ENCODE measurements around the gene PGPEP1.
"Not testable (repeated sequence)": the region's sequence is repeated elsewhere in the genome, so short reads cannot be mapped to it uniquely, and the experiment has no call there.

Gene PGPEP1

GRCh38 chr19:18336121-18336520 lies 4.3 kb upstream of the PGPEP1 start:
- ATAC-seq, result no peak

- no peak for ATAC-seq
Observed at GRCh38 chr19:18338541-18338940, 1.9 kb upstream of the PGPEP1 start.

- ATAC-seq, result no peak
Observed at GRCh38 chr19:18339723-18340122, 675 bp upstream of the PGPEP1 start.

- ATAC-seq, result peak; percentile 84
Observed at GRCh38 chr19:18340990-18341868, 831 bp downstream of the PGPEP1 start.

GRCh38 chr19:18342090-18342632 lies 1.8 kb downstream of the PGPEP1 start:
- ATAC-seq, result no peak

GRCh38 chr19:18344582-18344950 lies 4.2 kb downstream of the PGPEP1 start:
- ATAC-seq, result no peak

GRCh38 chr19:18345296-18345695 lies 4.9 kb downstream of the PGPEP1 start:
- no peak for ATAC-seq

GRCh38 chr19:18346091-18346490 lies 5.7 kb downstream of the PGPEP1 start:
- no peak for ATAC-seq

- no peak for ATAC-seq
Observed at GRCh38 chr19:18348171-18348570, 7.8 kb downstream of the PGPEP1 start.

- ATAC-seq, result not testable (repeated sequence)
Observed at GRCh38 chr19:18348818-18349339, 8.5 kb downstream of the PGPEP1 start.

- ATAC-seq, result no peak
Observed at GRCh38 chr19:18349524-18350128, 9.2 kb downstream of the PGPEP1 start.

GRCh38 chr19:18350490-18350889 lies 10.1 kb downstream of the PGPEP1 start:
- no peak for ATAC-seq

- ATAC-seq, result no peak
Observed at GRCh38 chr19:18351544-18351943, 11.1 kb downstream of the PGPEP1 start.

- no peak for ATAC-seq
Observed at GRCh38 chr19:18353378-18354005, 13.1 kb downstream of the PGPEP1 start.

- ATAC-seq, result not testable (repeated sequence)
Observed at GRCh38 chr19:18354743-18355142, 14.3 kb downstream of the PGPEP1 start.

- no peak for ATAC-seq
Observed at GRCh38 chr19:18357041-18357440, 16.6 kb downstream of the PGPEP1 start.

GRCh38 chr19:18361646-18362045 lies 21.2 kb downstream of the PGPEP1 start:
- no peak for ATAC-seq

GRCh38 chr19:18362934-18363542 lies 22.6 kb downstream of the PGPEP1 start:
- ATAC-seq, result no peak

GRCh38 chr19:18363787-18364186 lies 23.4 kb downstream of the PGPEP1 start:
- ATAC-seq, result no peak

GRCh38 chr19:18364277-18364825 lies 24.0 kb downstream of the PGPEP1 start:
- ATAC-seq, result not testable (repeated sequence)

GRCh38 chr19:18364826-18365528 lies 24.6 kb downstream of the PGPEP1 start:
- no peak for ATAC-seq

- no peak for ATAC-seq
Observed at GRCh38 chr19:18366021-18366435, 25.6 kb downstream of the PGPEP1 start.
